M059J (cell line): ENCODE results near the gene SIGLEC15. TPM values are rescaled to one million over a fixed set of nuclear protein-coding genes. Genes with fewer than 3 reads are reported as not detected.

Experiments
- DNase-seq: peaks from one replicate; pipeline ENCODE4 v3.0.0-alpha.2; 2012; ENCODE audit warnings: low read depth
- total RNA-seq: library from RNA; depleted of rRNA; stranded (reverse); fragments of >200 nt; shearing (Covaris generic); gene quantifications from 2 replicates; pipeline ENCODE4 v1.2.3, GENCODE V29; 2014; rRNA removed

Gene SIGLEC15
- total RNA-seq, 1 experiment from 2014 or later, result 8.6 TPM

DNA sequence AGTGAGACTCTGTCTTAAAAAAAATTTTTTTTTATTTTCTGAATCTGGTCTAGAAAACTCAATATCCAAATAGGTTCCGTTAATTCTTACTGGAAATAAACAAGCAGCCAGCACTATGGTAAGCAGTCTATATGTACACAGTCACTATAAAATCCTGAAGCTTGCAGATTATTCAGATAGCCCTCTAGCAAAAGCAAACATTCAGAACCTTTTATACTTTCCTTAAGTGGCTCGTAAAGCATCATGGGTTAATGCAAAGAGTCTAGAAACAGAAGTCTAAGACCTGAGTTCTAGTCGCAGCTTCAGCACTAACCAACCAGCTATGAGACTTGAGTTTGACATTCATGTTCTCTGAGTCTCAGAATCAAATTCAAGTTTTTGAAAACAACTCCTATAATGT lies 51.9 kb downstream of the SIGLEC15 start:
- DNase-seq, result no peak

DNA sequence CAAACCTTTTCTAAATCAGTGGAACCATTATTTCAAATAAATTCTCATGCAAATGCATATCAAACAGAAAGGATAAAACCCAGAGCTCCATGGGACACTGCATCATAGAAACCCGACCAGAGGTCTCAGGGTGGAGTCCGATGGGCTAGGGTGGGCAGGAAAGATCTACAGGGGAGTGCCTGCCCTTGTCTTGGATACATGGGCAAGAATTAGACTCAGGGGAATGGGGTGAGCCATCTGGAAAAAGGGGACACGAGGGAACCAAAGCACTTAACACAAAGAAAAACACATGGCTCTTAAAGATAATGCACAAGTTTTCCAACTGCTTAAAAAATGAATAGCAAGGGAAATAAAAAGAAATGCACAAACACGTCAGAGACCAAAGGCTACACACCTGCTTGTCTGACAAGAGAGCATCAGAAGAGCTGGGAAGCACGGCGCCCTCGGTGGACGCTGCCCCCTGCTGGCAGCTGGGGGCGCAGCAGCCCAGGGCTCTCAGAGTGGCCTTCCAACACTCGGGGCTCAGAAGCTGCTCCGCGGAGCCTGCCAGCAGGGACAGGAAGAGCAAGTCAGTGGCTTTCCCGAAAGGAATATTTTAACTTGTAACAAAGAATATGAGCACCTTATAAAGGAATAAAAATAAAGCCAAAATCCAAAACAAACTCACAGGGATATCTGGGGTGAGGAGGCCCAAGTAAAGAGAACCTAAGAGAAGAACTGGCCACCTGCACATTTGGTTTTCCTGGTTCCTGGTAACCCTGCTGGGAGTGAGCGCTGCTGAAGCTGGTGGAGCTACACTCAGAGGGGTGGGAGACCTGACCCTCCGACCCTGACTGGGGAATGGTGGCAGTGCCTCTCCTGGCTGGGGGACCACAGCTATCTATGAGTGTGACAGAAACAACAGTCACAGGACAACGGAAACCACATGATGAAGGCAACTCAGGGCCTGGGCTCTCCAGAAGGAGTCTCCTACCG lies 54.5 kb downstream of the SIGLEC15 start:
- DNase-seq, result peak; percentile 59

DNA sequence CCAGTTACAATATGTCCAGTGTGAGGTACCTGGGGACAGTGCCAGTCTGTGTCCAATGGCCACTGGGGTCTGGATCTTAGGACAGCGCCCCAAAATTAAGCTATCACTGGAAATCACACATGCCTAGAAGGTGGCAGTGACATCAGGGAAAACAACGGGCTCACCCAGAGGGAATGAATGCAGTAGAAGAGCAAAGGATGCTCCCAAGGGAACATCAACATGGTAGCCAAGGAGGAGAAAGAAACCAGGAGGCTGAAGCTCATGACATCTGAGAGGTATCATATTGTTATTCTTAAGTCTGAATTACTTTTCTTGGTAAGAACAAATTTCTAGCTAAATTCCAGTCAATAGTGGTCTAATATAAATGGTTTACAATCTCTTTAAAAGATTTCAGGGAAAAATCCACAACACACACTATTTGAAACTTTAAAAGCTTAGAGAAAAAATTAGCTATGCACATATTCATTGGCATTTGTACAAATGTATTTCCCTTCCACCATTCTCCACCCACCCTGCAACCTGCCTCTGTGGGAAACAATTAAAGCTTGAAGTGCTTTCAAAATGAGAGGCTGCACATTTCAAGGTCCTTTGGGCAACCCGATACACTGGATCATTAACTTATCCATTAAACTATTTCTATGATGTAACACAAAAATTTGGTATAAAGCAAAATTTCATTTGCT lies 55.5 kb downstream of the SIGLEC15 start:
- DNase-seq, result no peak

DNA sequence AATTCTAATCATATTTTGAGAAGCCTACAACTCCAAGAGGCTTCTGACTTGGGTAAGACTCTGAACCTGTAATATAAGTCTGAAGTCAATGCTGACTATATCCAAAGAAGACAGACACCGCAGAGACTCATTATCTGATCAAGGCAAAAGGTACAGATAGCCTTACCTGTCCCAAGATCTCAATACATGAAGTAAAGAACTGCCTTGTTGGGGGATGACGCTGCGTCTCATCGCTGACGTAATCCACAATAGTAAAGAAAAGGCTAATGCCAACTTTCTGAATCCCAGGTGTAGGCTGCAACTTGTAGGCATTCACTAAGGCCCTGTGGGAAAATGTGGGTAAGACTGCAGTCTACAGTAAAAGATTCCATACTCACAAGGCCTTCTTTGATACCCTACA lies 62.1 kb downstream of the SIGLEC15 start:
- DNase-seq, result no peak

DNA sequence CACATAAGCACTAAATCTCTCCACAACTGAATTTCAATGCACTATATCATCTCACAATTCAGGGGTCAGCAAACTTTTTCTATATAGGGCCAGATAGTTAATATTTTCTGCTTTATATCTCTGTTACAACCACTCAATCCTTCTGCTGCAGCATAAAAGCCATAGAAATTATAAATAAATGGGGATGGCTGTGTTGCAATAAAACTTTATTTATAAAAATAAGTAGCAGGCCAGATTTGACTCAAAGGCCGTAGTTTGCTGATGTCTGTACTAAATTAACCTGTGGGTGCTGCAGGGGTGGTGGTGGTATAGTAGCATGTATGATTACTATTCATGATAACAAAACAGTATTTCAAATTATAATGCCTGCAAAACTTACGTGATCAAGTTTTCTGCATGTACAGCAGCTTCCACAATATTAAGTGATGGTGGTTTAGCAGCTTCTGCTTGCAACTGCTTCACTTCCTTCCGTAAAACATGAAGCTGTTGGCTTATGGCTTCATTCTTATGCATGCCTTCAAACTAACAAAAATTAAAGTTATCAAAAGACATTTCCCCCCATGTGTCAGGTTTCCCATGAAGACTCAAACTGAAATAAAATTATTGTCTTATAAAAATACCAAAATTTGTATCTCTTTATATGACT lies 64.1 kb downstream of the SIGLEC15 start:
- DNase-seq, result no peak

DNA sequence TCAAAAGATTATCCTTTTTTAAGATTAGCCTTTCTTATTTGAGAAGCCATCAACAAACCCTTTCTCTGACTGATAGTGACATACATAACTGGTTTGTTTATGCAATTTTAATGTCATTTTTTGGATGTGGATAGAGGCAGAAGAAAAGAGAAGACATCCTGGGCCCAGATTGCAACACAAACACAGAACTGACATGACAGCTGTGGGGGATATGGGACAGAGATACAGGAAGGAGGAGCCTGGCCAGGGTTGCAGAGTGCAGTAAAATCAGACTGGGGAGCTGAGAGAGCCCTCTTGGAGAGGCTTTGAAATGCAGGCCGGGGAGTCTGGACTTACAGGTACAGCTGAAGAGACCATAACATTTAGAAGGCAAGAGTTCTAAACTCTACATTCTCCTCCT lies 65.1 kb downstream of the SIGLEC15 start:
- no peak for DNase-seq

DNA sequence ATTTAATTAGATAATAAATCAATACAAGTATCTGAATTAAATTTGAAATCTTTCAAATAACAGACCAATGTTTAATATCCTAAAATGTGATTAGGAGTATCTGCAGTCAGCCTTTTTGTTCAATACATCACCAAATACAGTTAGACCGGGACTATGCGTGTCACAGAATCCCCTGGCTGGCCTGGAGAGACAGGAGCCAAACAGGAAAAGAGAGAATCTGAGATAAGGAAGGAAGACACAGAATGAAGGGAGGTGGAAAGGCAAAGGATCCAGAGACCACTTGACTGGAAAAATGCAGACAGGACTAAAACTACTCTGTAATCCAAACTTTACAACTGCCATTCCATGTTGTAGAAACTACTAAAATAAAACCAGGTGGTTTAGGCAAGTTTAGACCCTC lies 66.3 kb downstream of the SIGLEC15 start:
- no peak for DNase-seq

Other genes starting within 250 kb of the SIGLEC15 start
- gene SLC14A2, start 210.2 kb upstream of the SIGLEC15 start, total RNA-seq, result 0.07 TPM in 1 of 2 replicates, not detected in the other
- gene SLC14A1, start 101.5 kb upstream of the SIGLEC15 start, total RNA-seq, result 4.6 and 4.8 TPM in 2 replicates
- gene EPG5, start 141.7 kb downstream of the SIGLEC15 start, total RNA-seq, result 15.9 and 29.0 TPM in 2 replicates
- 0.76 and 1.3 TPM in 2 replicates for gene PSTPIP2, start 246.6 kb downstream of the SIGLEC15 start, total RNA-seq